GM18511 (cell line): ENCODE results near the gene NRDC.
A peak's percentile ranks its signal among the peaks of the same experiment; 100 is the strongest.

Experiments used
- ATAC-seq: cut with Tn5 transposase; IDR thresholded peaks from one replicate; pipeline ENCODE4 v1.9.1; 2021; ENCODE audit warnings: mild to moderate bottlenecking, moderate library complexity; ENCODE audit not compliant: unreplicated experiment

NRDC gene

DNA sequence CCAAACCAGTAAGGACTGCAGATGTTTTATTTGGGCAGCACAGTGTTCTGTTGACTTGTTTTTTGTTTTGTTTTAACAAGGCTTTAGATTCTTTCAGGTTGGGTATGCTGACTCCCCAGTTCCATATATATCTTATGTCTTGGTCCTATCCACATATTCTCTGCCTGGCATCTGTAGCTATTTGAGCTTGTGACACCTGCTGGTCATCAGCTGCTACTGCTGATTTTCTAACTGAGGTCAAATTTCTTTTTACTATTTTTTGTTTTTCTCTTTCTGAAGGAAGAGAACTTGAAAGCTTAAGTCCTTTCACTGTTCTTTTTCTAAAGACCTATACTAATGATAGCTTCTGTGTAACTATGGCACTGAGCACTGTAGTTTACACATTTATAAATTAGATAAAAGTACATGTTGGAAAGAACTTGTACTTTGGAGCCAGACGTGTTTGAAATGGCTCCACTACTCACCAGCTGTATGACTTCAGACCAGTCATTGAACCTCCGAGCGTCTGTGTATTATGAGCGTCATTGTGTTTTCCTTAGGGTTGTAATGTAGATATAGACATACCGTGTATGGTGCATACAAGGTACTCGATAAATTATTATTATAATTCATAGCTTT lies 109.4 kb downstream of the NRDC start:
- ATAC-seq, result no peak

- ATAC-seq, result no peak
Measured at GRCh38 chr1:51761351-51761750, 117.2 kb downstream of the NRDC start.

DNA sequence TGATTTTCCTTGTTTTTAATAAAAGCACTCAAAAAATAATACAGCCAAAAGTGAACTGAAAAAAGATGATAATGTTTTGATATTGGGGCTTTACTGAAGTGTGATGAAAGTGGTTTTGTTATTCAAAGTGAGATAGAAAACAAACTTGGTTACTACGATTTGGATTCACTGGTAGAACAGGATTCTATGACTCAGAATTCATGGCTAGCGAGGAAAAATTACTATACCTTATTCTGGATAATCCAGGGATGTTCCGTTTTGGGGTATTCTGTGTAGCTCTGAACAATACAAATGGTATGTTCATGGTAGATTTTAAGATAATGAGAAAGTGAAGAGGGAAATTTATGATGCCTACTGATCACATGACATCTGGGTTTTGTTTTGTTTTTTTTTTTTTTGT lies 117.7 kb downstream of the NRDC start:
- no peak for ATAC-seq

GRCh38 chr1:51758310-51758709 lies 120.2 kb downstream of the NRDC start:
- ATAC-seq, result no peak

GRCh38 chr1:51756290-51756689 lies 122.2 kb downstream of the NRDC start:
- no peak for ATAC-seq

- ATAC-seq, result no peak
Measured at GRCh38 chr1:51755437-51755836, 123.1 kb downstream of the NRDC start.

DNA sequence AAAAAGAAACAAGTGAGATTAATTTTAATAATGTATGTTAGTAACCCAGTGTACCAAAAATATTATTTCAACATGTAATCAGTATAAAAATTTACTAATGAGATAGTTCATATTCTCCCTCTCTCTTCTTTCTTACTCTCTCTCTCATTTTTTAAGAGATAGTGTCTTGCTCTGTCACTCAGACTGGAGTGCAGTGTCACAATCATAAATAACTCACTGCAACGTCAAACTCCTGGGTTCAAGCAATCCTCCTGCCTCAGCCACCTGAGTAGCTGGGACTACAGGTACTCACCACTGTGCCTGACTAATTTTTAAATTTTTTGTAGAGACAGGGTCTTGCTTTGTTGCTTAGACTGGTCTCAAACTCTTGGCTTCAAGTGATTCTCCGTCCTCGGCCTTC lies 123.9 kb downstream of the NRDC start:
- ATAC-seq, result no peak

GRCh38 chr1:51753969-51754368 lies 124.6 kb downstream of the NRDC start:
- ATAC-seq, result no peak

GRCh38 chr1:51752073-51752948 lies 126.2 kb downstream of the NRDC start:
- ATAC-seq, result no peak

DNA sequence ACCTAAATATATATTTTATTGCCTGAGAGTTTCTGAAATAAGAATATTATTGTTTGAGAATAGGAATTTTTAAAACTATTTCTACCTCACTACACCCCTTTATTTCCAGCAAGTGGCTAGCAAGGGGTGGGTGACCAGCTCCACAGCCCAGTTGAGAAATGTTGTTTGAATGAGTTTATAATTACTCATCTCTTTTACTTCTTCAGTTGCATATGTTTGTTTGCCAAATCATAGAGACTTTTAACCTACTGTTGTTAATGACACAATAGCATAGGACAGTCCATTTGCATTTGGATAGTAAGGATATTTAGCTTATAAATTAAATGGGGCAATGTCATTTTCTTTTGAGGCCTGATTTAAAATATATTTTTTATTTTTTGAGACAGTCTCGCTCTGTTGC lies 127.8 kb downstream of the NRDC start:
- ATAC-seq, result no peak

GRCh38 chr1:51750218-51750617 lies 128.3 kb downstream of the NRDC start:
- ATAC-seq, result no peak

DNA sequence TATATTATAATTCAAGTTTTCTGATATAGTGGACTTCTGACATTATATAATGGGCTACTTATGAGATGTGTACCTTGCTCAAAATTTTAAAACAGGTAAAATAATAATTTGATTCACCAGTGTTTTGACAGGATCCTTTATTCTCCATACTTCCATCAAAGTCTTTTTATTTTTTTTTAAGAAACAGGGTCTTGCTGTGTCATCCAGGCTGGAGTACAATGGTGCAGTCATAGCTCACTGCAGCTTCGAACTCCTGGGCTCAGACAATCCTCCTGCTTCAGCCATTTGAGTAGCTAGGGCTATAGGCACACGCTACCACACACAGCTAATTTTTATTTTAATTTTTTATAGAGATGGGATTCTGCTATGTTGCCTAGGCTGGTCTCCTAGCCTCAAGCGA lies 129.4 kb downstream of the NRDC start:
- no peak for ATAC-seq

- no peak for ATAC-seq
Measured at GRCh38 chr1:51745304-51745570, 133.3 kb downstream of the NRDC start.

- no peak for ATAC-seq
Measured at GRCh38 chr1:51744506-51745303, 133.8 kb downstream of the NRDC start.

GRCh38 chr1:51741121-51741681 lies 137.3 kb downstream of the NRDC start:
- ATAC-seq, result no peak

GRCh38 chr1:51740652-51741051 lies 137.9 kb downstream of the NRDC start:
- peak; percentile 63 for ATAC-seq
